ENCODE data around the gene SLC24A4. TPM values are rescaled to one million over a fixed set of nuclear protein-coding genes. Genes with fewer than 3 reads are reported as not detected.

Gene SLC24A4
- total RNA-seq, 1 experiment from 2014 or later, result not detected

DNA sequence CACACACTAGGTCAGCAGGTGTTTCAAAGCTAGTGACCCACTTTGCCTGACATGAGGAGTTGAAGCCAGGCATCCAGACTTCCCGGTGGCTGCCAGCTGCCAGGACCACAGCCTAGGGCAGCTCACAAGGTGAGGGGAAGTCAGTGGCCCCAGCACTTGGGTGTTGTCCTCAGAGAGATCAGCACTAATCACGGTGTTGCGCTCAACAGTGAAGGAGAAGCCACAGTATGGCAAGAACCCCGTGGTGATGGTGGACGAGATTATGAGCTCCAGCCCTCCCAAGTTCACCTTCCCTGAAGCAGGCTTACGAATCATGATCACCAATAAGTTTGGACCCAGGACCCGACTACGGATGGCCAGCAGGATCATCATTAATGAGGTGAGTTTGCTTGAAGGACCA is 130.7 kb downstream of the SLC24A4 start:
- CTCF ChIA-PET, result no interaction called here
- RAD21 ChIA-PET (ENCODE audit: low non-redundant PET in 1 of 2, low total read pairs in 2 of 2, uncharacterized antibody in 2 of 2, unreplicated experiment in 2 of 2), result no interaction called here
- H3K27me3 ChIP-seq (ENCODE audit: insufficient read depth, low read length), result no peaks in the 10 kb centered on the region
- no peak overlapping the region for H3K4me2 ChIP-seq (ENCODE audit: low read length)
- no peaks in the 10 kb centered on the region for H3K9me2 ChIP-seq (ENCODE audit: insufficient read depth)
- BruUV-seq (replicated peaks), result no TSS peak
- no peaks in the 10 kb centered on the region for H3K79me2 ChIP-seq (ENCODE audit: insufficient read depth, low read length)
- ATAC-seq, result no peak
- no peak for DNase-seq (ENCODE audit: low read depth, low spot score)
- H3K9me3 ChIP-seq (ENCODE audit: control insufficient read depth in 1 of 2, insufficient read depth in 1 of 2, low read depth in 1 of 2, low read length in 2 of 2), result no peaks in the 10 kb centered on the region
- no peak overlapping the region for H3K27ac ChIP-seq (ENCODE audit: low read depth, low read length)
- no peak overlapping the region for H2AFZ ChIP-seq (ENCODE audit: low read depth, low read length, poor library complexity, severe bottlenecking)
- H3K36me3 ChIP-seq (ENCODE audit: control insufficient read depth in 1 of 2, insufficient read depth in 2 of 2, low read length in 2 of 2), result no peaks in the 10 kb centered on the region
- POLR2A ChIA-PET, result no interaction called here
- H3K4me1 ChIP-seq (ENCODE audit: control insufficient read depth in 1 of 2, insufficient read depth in 2 of 2, low read length in 2 of 2), result peaks cover 0 to 9% of the 10 kb centered on the region in 2 experiments; a peak in 2 of 4 replicates
- no peak for TF ChIP-seq JUND (IDR thresholded peaks at IDR 0.05)
- no peak for TF ChIP-seq SIN3A (IDR thresholded peaks at IDR 0.05; ENCODE audit: low read depth)
- TF ChIP-seq RAD21 (IDR thresholded peaks at IDR 0.05; ENCODE audit: low read depth), result no peak
- no peak for TF ChIP-seq TCF7L2 (IDR thresholded peaks at IDR 0.05; ENCODE audit: borderline replicate concordance, extremely low read depth, insufficient read depth, insufficient read length)
- no peaks in the 10 kb centered on the region for H4K20me1 ChIP-seq (ENCODE audit: insufficient read depth)
- no peak overlapping the region for H3K9ac ChIP-seq (ENCODE audit: low read length)
- H3K4me3 ChIP-seq (replicated peaks in 1 of 2; ENCODE audit: low read depth in 1 of 2, low read length in 2 of 2), result no peak overlapping the region
- intact Hi-C loops (cut with micrococcal nuclease), result no loop called here

DNA sequence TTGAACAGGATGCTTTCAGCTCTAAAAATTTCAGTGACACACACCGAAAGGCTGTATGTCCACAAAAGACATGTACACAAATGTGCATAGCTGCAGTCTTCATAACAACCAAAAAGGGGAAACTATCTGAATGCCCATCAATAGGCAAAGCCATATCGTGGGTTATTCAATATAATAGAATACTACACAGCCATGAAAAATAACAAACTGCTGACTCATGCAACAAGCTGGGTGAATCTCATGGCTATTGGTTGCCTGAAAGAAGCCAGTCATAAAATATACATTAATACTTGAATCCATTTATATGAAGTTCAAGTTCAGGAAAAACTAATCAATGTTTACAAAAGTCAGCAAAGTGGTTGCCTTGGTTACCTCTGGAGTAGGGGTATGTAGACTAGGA is 132.3 kb downstream of the SLC24A4 start:
- peaks cover 0 to 12% of the 10 kb centered on the region in 2 experiments; a peak in 2 of 4 replicates for H3K4me1 ChIP-seq (ENCODE audit: control insufficient read depth in 1 of 2, insufficient read depth in 2 of 2, low read length in 2 of 2)
- no peaks in the 10 kb centered on the region for H3K9me2 ChIP-seq (ENCODE audit: insufficient read depth)
- H3K27ac ChIP-seq (ENCODE audit: low read depth, low read length), result no peak overlapping the region
- ChIA-PET POLR2A (no interaction called here), CTCF (interaction anchor here (2.2 kb wide), 1 partner anchor 320 kb away, joined by 8 read pairs; no protein-coding TSS in a partner anchor), RAD21 (ENCODE audit: low non-redundant PET in 1 of 2, low total read pairs in 2 of 2, uncharacterized antibody in 2 of 2, unreplicated experiment in 2 of 2) (no interaction called here)
- H3K9me3 ChIP-seq (ENCODE audit: control insufficient read depth in 1 of 2, insufficient read depth in 1 of 2, low read depth in 1 of 2, low read length in 2 of 2), result no peaks in the 10 kb centered on the region
- no peaks in the 10 kb centered on the region for H3K36me3 ChIP-seq (ENCODE audit: control insufficient read depth in 1 of 2, insufficient read depth in 2 of 2, low read length in 2 of 2)
- no peaks in the 10 kb centered on the region for H3K79me2 ChIP-seq (ENCODE audit: insufficient read depth, low read length)
- H3K9ac ChIP-seq (ENCODE audit: low read length), result no peak overlapping the region
- H2AFZ ChIP-seq (ENCODE audit: low read depth, low read length, poor library complexity, severe bottlenecking), result no peak overlapping the region
- no TSS peak for BruUV-seq (replicated peaks)
- intact Hi-C loops (cut with micrococcal nuclease), result no loop called here
- H3K27me3 ChIP-seq (ENCODE audit: insufficient read depth, low read length), result no peaks in the 10 kb centered on the region
- H3K4me2 ChIP-seq (ENCODE audit: low read length), result no peak overlapping the region
- no peaks in the 10 kb centered on the region for H4K20me1 ChIP-seq (ENCODE audit: insufficient read depth)
- DNase-seq (ENCODE audit: low read depth, low spot score) (no peak), ATAC-seq (no peak)
- TF ChIP-seq POLR2A (IDR thresholded peaks at IDR 0.05; ENCODE audit: borderline replicate concordance, extremely low read depth, insufficient read depth, insufficient read length) (no peak), CBX3 (IDR thresholded peaks at IDR 0.05; ENCODE audit: low read depth) (no peak), JUND (IDR thresholded peaks at IDR 0.05) (no peak), EZH2phosphoT487 (IDR thresholded peaks at IDR 0.05; ENCODE audit: borderline replicate concordance) (no peak)
- no peak overlapping the region for H3K4me3 ChIP-seq (replicated peaks in 1 of 2; ENCODE audit: low read depth in 1 of 2, low read length in 2 of 2)
